Upper lobe of left lung (tissue), 6 donors: ENCODE results near the gene PNPT1. TPM values are rescaled to one million over a fixed set of nuclear protein-coding genes. Genes with fewer than 3 reads are reported as not detected.

Experiments
- ATAC-seq, 2 donors: fragments of 200-7000 bp; cut with Tn5 transposase; one replicate each; pipeline ENCODE4 v1.9.1; 2022; ENCODE audit warnings: mild to moderate bottlenecking in 2 of 2, moderate library complexity in 2 of 2; ENCODE audit not compliant: low FRiP score in 2 of 2
- DNase-seq, 2 donors: peaks; one replicate each; pipeline ENCODE4 v3.0.0-alpha.2; 2019 to 2020
- H3K27ac ChIP-seq, 4 donors: fragments of 200-600 bp; sonication (generic); one replicate each; pipeline ENCODE4 v1.5.1; 2016 to 2019
- H3K27me3 ChIP-seq, 4 donors: fragments of 200-600 bp; sonication (generic); one replicate each; pipeline ENCODE4 v1.5.1; 2017 to 2019
- H3K36me3 ChIP-seq, 4 donors: fragments of 200-600 bp; sonication (generic); one replicate each; pipeline ENCODE4 v1.5.1; 2016 to 2019
- H3K4me1 ChIP-seq, 4 donors: fragments of 200-600 bp; sonication (generic); one replicate each; pipeline ENCODE4 v1.5.1; 2018 to 2019
- H3K4me3 ChIP-seq, 4 donors: fragments of 200-600 bp; sonication (generic); one replicate each; pipeline ENCODE4 v1.5.1; 2017 to 2019; ENCODE audit warnings: mild to moderate bottlenecking in 2 of 4, moderate library complexity in 1 of 4
- H3K9me3 ChIP-seq, 4 donors: fragments of 200-600 bp; sonication (generic); one replicate each; pipeline ENCODE4 v1.5.1; 2018 to 2019
- CTCF ChIP-seq, 6 experiments: fragments of 450-650 bp in 4 of 6; fragments of 200-600 bp in 2 of 6; sonication (generic) in 2 of 6; IDR thresholded peaks; one replicate each; pipeline ENCODE4 v1.5.1; 2016 to 2019; ENCODE audit warnings: antibody characterized with exemption in 6 of 6
- EP300 ChIP-seq, 4 donors: sonication (generic); formaldehyde crosslinking; IDR thresholded peaks; one replicate each; pipeline ENCODE4 v1.5.1; 2017; ENCODE audit warnings: antibody characterized with exemption in 4 of 4, control low read depth in 2 of 4
- POLR2A ChIP-seq, 4 donors: fragments of 450-650 bp; IDR thresholded peaks; one replicate each; pipeline ENCODE4 v1.5.1; 2016 to 2017; ENCODE audit warnings: antibody characterized with exemption in 4 of 4, mild to moderate bottlenecking in 2 of 4
- POLR2AphosphoS5 ChIP-seq, 2 donors: sonication (generic); formaldehyde crosslinking; IDR thresholded peaks; one replicate each; pipeline ENCODE4 v1.5.1; 2017; ENCODE audit warnings: antibody characterized with exemption in 2 of 2
- WGBS, 2 donors: methylation state at CpG; one replicate each; pipeline ENCODE4 v1.1.5; 2017 to 2018; 5-methylcytosine and 5-hydroxymethylcytosine counted together
- total RNA-seq, 6 donors: library from RNA; depleted of rRNA in 4 of 6; stranded (reverse); fragments of >200 nt in 4 of 6; gene quantifications; one replicate each; pipeline versions ENCODE4 v1.1.0 to v1.2.1, GENCODE V29; 2016 to 2021
- donor health status: DM: no; HTN: no; CAD: no; lungs with moderate emphysema.
- donor health status: DM: no; HTN: yes; CAD: no; lungs with severe emphysema.

PNPT1 gene
- total RNA-seq, 6 donors from 2014 or later, result 12.6 to 23.3 (median 15.1) TPM

DNA sequence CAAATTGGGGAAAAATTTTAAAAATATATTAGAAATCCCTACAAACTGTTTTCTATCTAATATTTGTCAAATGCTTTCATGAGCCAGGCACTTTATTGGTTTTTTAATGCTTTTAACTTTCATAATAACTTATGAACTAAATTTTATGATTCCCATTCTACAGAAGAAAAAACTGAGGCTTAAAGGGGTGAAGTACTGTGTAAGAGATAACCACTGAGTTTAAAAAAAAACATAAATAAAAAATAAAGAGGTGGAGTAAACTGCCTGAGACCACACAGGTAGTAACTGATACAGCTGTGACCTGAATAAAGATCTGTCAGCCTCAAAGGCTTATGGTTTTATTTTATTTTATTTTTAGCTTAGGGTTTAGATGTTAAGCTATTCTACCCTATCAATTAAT is 24.7 kb downstream of the PNPT1 start:
- TF ChIP-seq EP300 (IDR thresholded peaks at IDR 0.05), result no peak
- TF ChIP-seq POLR2A (IDR thresholded peaks at IDR 0.05), result no peak
- no peak for TF ChIP-seq POLR2AphosphoS5 (IDR thresholded peaks at IDR 0.05)
- TF ChIP-seq CTCF (IDR thresholded peaks at IDR 0.05), result no peak
- Histone ChIP-seq H3K9me3 (no peaks in the 10 kb centered on the region), H3K4me3 (no peak overlapping the region), H3K27ac (no peak overlapping the region), H3K4me1 (no peaks in the 10 kb centered on the region), H3K36me3 (peaks cover 0 to 70% (median 23%) of the 10 kb centered on the region in 4 donors), H3K27me3 (no peaks in the 10 kb centered on the region)
- no peak for ATAC-seq
- no peak for DNase-seq

DNA sequence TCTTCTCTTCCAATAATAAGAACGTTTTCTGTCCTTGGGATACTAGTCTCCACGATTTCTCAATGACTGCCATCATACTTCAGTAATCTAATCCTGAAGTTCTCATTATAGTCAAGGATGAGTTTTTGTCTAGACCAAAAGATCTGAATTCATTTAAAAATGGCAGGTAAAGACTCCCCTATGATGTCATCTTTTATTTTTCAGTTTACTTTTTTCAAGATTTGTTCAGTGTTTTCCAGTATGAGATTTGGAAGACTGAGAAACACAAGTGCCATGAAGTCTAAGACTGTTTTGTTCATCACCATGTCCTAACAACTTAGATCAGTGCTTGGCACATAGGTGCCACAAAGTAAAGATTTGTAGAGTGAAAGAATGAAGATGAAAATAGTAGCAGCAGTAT is 40.4 kb downstream of the PNPT1 start:
- Histone ChIP-seq H3K27ac (no peak overlapping the region), H3K9me3 (no peaks in the 10 kb centered on the region), H3K4me3 (no peak overlapping the region), H3K27me3 (no peaks in the 10 kb centered on the region), H3K36me3 (peaks cover 0 to 48% (median 19%) of the 10 kb centered on the region in 4 donors), H3K4me1 (no peaks in the 10 kb centered on the region)
- 90 to 94% methylated on average over 2 of the region's 2 CpGs for WGBS, 2 donors
- ATAC-seq (no peak), DNase-seq (no peak)
- no peak for TF ChIP-seq EP300 (IDR thresholded peaks at IDR 0.05)
- TF ChIP-seq POLR2AphosphoS5 (IDR thresholded peaks at IDR 0.05), result no peak
- no peak for TF ChIP-seq CTCF (IDR thresholded peaks at IDR 0.05)
- no peak for TF ChIP-seq POLR2A (IDR thresholded peaks at IDR 0.05)

DNA sequence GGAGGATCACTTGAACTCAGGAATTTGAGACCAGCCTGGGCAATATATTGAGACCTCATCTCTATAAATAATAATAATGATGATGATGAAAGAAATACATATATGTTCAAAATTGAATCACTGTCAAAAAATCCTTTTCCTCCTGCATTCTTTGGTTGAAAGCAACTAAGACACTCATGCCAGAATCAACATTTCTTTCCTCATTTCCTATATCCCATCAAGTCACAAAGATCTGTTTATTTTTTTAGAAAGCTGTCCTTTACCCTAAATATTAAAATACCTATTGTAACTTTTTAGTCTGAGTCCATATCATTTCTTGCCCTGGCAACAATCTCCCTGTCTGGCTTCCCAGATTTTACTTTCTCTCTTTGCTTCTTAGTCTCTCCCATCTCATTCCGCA is 44.4 kb downstream of the PNPT1 start:
- Histone ChIP-seq H3K9me3 (no peaks in the 10 kb centered on the region), H3K4me1 (no peaks in the 10 kb centered on the region), H3K4me3 (no peak overlapping the region), H3K27me3 (no peaks in the 10 kb centered on the region), H3K36me3 (peaks cover 0 to 45% (median 10%) of the 10 kb centered on the region in 4 donors), H3K27ac (no peak overlapping the region)
- 94 to 100% methylated on average over 1 of the region's 1 CpG for WGBS, 2 donors
- ATAC-seq, result no peak
- no peak for DNase-seq
- TF ChIP-seq EP300 (IDR thresholded peaks at IDR 0.05) (no peak), CTCF (IDR thresholded peaks at IDR 0.05) (no peak), POLR2A (IDR thresholded peaks at IDR 0.05) (no peak), POLR2AphosphoS5 (IDR thresholded peaks at IDR 0.05) (no peak)

GRCh38 chr2:55636831-55637230 is 56.8 kb downstream of the PNPT1 start:
- 95 to 98% methylated on average over 3 of the region's 3 CpGs for WGBS, 2 donors
- no peaks in the 10 kb centered on the region for H3K4me1 ChIP-seq
- ATAC-seq (no peak), DNase-seq (no peak)
- no peak overlapping the region for H3K27ac ChIP-seq
- no peak for TF ChIP-seq EP300 (IDR thresholded peaks at IDR 0.05)
- TF ChIP-seq POLR2A (IDR thresholded peaks at IDR 0.05), result no peak
- no peak for TF ChIP-seq CTCF (IDR thresholded peaks at IDR 0.05)
- TF ChIP-seq POLR2AphosphoS5 (IDR thresholded peaks at IDR 0.05), result no peak
- no peak overlapping the region for H3K4me3 ChIP-seq
- H3K27me3 ChIP-seq, result no peaks in the 10 kb centered on the region
- peaks cover 0 to 83% (median 28%) of the 10 kb centered on the region in 4 donors for H3K36me3 ChIP-seq
- no peaks in the 10 kb centered on the region for H3K9me3 ChIP-seq

GRCh38 chr2:55628931-55629330 is 64.7 kb downstream of the PNPT1 start:
- H3K9me3 ChIP-seq, result no peaks in the 10 kb centered on the region
- WGBS, 2 donors, result 92 to 100% methylated on average over 2 of the region's 2 CpGs
- no peak overlapping the region for H3K4me3 ChIP-seq
- TF ChIP-seq CTCF (IDR thresholded peaks at IDR 0.05) (no peak), POLR2AphosphoS5 (IDR thresholded peaks at IDR 0.05) (no peak), POLR2A (IDR thresholded peaks at IDR 0.05) (no peak), EP300 (IDR thresholded peaks at IDR 0.05) (no peak)
- peaks cover 0 to 20% (median 5%) of the 10 kb centered on the region in 4 donors for H3K36me3 ChIP-seq
- DNase-seq (no peak), ATAC-seq (no peak)
- H3K27ac ChIP-seq, result no peak overlapping the region
- peaks cover 0 to 3% (median under 1%) of the 10 kb centered on the region in 4 donors for H3K4me1 ChIP-seq
- H3K27me3 ChIP-seq, result no peaks in the 10 kb centered on the region
